ENCODE measurements around the gene TPRKB. TPM values are rescaled to one million over a fixed set of nuclear protein-coding genes. Genes with fewer than 3 reads are reported as not detected.

TPRKB gene
- total and polyA plus RNA-seq, 2 donors (not counting 1 experiment from before 2014, with no cell fraction given): 24.3 to 31.2 TPM

DNA sequence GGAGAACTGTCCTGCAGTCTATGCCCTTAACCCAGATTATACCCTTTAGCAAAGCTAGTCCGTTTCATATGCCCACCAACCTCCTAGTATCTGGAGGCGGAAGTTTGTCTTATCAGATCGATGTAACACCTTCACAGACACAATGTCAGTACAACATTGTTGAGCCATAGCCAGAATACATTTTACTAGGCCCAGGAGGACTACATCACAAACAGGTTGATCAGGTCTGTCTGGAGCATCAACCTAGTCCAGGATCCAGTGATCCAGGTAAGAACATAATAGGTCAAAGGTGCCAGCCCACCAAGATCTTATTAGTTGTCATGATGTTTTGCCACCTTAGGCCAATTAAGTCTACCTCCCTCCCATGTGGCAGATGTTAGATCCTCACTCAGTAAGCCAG, 2.0 kb upstream of the TPRKB start:
- Histone ChIP-seq H3K4me1 (ENCODE audit: control insufficient read depth in 2 of 2, insufficient read depth in 2 of 2, low read length in 2 of 2) (peaks cover 8 to 15% of the 10 kb centered on the region in 2 donors), H3K79me2 (ENCODE audit: control insufficient read depth, insufficient read depth, low read length) (peaks cover 12% of the 10 kb centered on the region), H3K36me3 (replicated peaks in 1 of 2; ENCODE audit: control extremely low read depth in 1 of 2, control insufficient read depth in 1 of 2, extremely low read depth in 1 of 2, insufficient read depth in 2 of 2, low read length in 1 of 2) (peaks cover 0 to 13% of the 10 kb centered on the region in 2 experiments), H3K4me3 (ENCODE audit: control extremely low read depth in 1 of 5, extremely low read depth in 1 of 5, insufficient read depth in 1 of 5, low read depth in 2 of 5, low read length in 4 of 5) (no peak overlapping the region), H3K27me3 (replicated peaks in 1 of 4; ENCODE audit: control extremely low read depth in 1 of 4, control insufficient read depth in 3 of 4, insufficient read depth in 4 of 4, low read length in 3 of 4) (no peaks in the 10 kb centered on the region), H2AFZ (ENCODE audit: insufficient read depth, low read depth, low read length, poor library complexity, severe bottlenecking) (no peak overlapping the region), H3K9me3 (ENCODE audit: control extremely low read depth in 1 of 3, control insufficient read depth in 2 of 3, insufficient read depth in 1 of 3, low read length in 2 of 3) (peaks cover 0 to 13% (median 0%) of the 10 kb centered on the region in 3 donors), H3K4me2 (replicated peaks; ENCODE audit: low read depth, low read length, poor library complexity, severe bottlenecking) (no peak overlapping the region), H4K20me1 (ENCODE audit: control insufficient read depth, insufficient read depth, low read length, poor library complexity, severe bottlenecking) (no peaks in the 10 kb centered on the region), H3K27ac (ENCODE audit: low read length in 2 of 2) (no peak overlapping the region), H3K9ac (ENCODE audit: low read length) (no peak overlapping the region)
- Mint-ChIP-seq H3K9me3 (ENCODE audit: insufficient read depth) (peaks cover 3% of the 10 kb centered on the region), H3K4me3 (peak overlapping the region; percentile 45), H3K4me1 (peaks cover 16% of the 10 kb centered on the region), H3K27me3 (no peaks in the 10 kb centered on the region), H3K27ac (no peak overlapping the region)
- intact Hi-C loops (cut with micrococcal nuclease): loop anchor here (5.0 to 10.0 kb wide), 4 partner anchors 188 to 1096 kb away; partner anchors contain the start of genes AUP1, DGUOK, DQX1 and HK2
- TF ChIP-seq, protein P1, sequence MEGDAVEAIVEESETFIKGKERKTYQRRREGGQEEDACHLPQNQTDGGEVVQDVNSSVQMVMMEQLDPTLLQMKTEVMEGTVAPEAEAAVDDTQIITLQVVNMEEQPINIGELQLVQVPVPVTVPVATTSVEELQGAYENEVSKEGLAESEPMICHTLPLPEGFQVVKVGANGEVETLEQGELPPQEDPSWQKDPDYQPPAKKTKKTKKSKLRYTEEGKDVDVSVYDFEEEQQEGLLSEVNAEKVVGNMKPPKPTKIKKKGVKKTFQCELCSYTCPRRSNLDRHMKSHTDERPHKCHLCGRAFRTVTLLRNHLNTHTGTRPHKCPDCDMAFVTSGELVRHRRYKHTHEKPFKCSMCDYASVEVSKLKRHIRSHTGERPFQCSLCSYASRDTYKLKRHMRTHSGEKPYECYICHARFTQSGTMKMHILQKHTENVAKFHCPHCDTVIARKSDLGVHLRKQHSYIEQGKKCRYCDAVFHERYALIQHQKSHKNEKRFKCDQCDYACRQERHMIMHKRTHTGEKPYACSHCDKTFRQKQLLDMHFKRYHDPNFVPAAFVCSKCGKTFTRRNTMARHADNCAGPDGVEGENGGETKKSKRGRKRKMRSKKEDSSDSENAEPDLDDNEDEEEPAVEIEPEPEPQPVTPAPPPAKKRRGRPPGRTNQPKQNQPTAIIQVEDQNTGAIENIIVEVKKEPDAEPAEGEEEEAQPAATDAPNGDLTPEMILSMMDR (IDR thresholded peaks at IDR 0.05): no peak
- TF ChIP-seq EZH2 (IDR thresholded peaks at IDR 0.05; ENCODE audit: borderline replicate concordance, insufficient read depth, low read depth, low read length, poor library complexity, severe bottlenecking): no peak
- ATAC-seq (ENCODE audit: low read depth): no peak
- WGBS (ENCODE audit: insufficient coverage): 100% methylated on average over 3 of the region's 3 CpGs
- ChIA-PET POLR2A (no interaction called here), CTCF (interaction anchor here (1.0 kb wide), 1 partner anchor 85 kb away, joined by 4 read pairs; no protein-coding TSS in a partner anchor)
- no peak for DNase-seq

DNA sequence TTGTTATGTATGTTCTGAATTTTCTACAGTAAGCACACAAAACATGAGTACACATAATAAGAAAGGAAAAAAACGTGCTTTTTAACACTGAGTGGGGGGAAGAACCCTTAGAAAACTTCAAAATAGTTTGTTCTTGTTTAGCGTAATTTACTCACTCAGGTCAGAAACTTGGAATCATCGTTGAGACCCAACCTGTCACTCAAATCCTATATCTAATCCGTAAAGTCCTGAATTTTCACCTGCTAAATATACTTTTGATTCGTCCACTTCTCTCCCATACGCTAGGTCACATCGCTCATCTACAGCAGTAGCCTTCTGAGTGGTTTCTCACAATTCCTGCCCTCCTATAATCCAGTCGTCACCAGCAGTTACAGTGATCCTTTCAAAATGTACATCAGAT, 767 bp downstream of the TPRKB start:
- 15% methylated on average over 7 of the region's 8 CpGs for whole genome bisulfite sequencing (ENCODE audit: insufficient coverage)
- Histone ChIP-seq H3K36me3 (replicated peaks in 1 of 2; ENCODE audit: control extremely low read depth in 1 of 2, control insufficient read depth in 1 of 2, extremely low read depth in 1 of 2, insufficient read depth in 2 of 2, low read length in 1 of 2) (peaks cover 0 to 21% of the 10 kb centered on the region in 2 experiments), H3K9me3 (ENCODE audit: control extremely low read depth in 1 of 3, control insufficient read depth in 2 of 3, insufficient read depth in 1 of 3, low read length in 2 of 3) (peaks cover 0 to 13% (median 0%) of the 10 kb centered on the region in 3 donors), H3K4me3 (ENCODE audit: control extremely low read depth in 1 of 5, extremely low read depth in 1 of 5, insufficient read depth in 1 of 5, low read depth in 2 of 5, low read length in 4 of 5) (peak overlapping the region; percentile 68 to 97 (median 88)), H3K79me2 (ENCODE audit: control insufficient read depth, insufficient read depth, low read length) (peaks cover 21% of the 10 kb centered on the region), H3K27me3 (replicated peaks in 1 of 4; ENCODE audit: control extremely low read depth in 1 of 4, control insufficient read depth in 3 of 4, insufficient read depth in 4 of 4, low read length in 3 of 4) (no peaks in the 10 kb centered on the region), H3K27ac (ENCODE audit: low read length in 2 of 2) (peak overlapping the region in 1 of 2 donors; percentile 78), H4K20me1 (ENCODE audit: control insufficient read depth, insufficient read depth, low read length, poor library complexity, severe bottlenecking) (no peaks in the 10 kb centered on the region), H3K9ac (ENCODE audit: low read length) (peak overlapping the region; percentile 89), H2AFZ (ENCODE audit: insufficient read depth, low read depth, low read length, poor library complexity, severe bottlenecking) (peak overlapping the region; percentile 95), H3K4me1 (ENCODE audit: control insufficient read depth in 2 of 2, insufficient read depth in 2 of 2, low read length in 2 of 2) (peaks cover 8 to 15% of the 10 kb centered on the region in 2 donors), H3K4me2 (replicated peaks; ENCODE audit: low read depth, low read length, poor library complexity, severe bottlenecking) (peak overlapping the region; percentile 81)
- Mint-ChIP-seq H3K9me3 (ENCODE audit: insufficient read depth) (peaks cover 3% of the 10 kb centered on the region), H3K4me1 (peaks cover 16% of the 10 kb centered on the region), H3K27ac (peak overlapping the region; percentile 83), H3K27me3 (no peaks in the 10 kb centered on the region), H3K4me3 (peak overlapping the region; percentile 91)
- no peak for ATAC-seq (ENCODE audit: low read depth)
- DNase-seq: no peak
- TF ChIP-seq, protein P1 (IDR thresholded peaks at IDR 0.05): no peak
- no peak for TF ChIP-seq EZH2 (IDR thresholded peaks at IDR 0.05; ENCODE audit: borderline replicate concordance, insufficient read depth, low read depth, low read length, poor library complexity, severe bottlenecking)
- intact Hi-C loops (cut with micrococcal nuclease): loop anchor here (2.0 to 10.0 kb wide), 6 partner anchors 191 to 1222 kb away; partner anchors contain the start of genes AUP1, DGUOK, DQX1 and HK2
- ChIA-PET POLR2A (interaction anchor here (1.3 to 1.5 kb wide), 2 partner anchors 442 to 502 kb away, joined by 7 read pairs; partner anchors contain the start of genes CCT7 and MOB1A), CTCF (no interaction called here)
